Measurements from ENCODE around the gene CLDN6. TPM values are rescaled to one million over a fixed set of nuclear protein-coding genes. Genes with fewer than 3 reads are reported as not detected.

CLDN6 gene
- total and polyA plus RNA-seq, 7 experiments from 2014 or later = not detected

DNA sequence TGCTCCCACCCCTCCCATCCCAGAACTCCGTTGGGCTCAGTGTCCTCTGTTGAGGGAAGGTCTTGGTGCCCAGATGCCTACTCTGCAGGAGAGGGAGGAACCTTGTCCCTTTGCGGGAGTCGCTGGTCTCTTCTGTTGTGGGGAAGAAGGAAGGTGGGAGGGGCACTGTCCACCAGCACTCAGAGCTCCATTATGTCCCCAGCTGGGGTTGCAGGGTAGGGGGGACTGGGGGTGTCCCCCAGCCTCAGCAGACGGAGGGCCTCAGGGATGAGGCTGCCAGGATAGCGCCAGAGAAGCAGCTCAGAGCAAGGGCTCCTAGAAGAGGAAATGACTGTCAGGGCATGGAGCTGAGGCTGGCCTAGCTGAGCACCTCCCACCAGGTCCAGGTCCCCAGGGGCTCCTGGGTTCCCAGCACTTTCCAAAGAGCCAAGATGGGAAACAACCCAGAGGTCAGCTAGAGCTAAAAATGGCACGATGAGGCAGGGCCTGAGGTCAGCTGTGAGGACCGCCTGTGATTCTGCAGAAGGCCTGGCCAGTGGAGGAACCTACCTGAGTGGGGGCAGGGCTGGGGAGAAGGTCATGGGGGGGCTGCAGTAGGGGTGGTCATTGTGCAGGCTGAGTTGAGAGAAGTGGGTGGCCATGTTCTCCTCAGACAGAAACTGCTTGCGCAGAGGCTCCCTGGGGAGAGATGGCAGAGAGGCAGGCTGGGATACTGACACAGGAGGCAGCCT lies 4.9 kb upstream of the CLDN6 start:
- H3K27me3 ChIP-seq (ENCODE audit: control insufficient read depth in 2 of 2, insufficient read depth in 2 of 2, low read length in 2 of 2) = no peaks in the 10 kb centered on the region
- POLR2A ChIA-PET = interaction anchor here (0.6 to 2.9 kb wide), 9 partner anchors 9 to 112 kb away, joined by 3 to 11 read pairs (median 4); partner anchors contain the start of genes CLDN9 and ZNF213
- H3K4me1 Mint-ChIP-seq = peaks cover 12 to 64% (median 44%) of the 10 kb centered on the region in 7 donors
- CTCF ChIA-PET = interaction anchor here (1.0 to 3.3 kb wide), 3 partner anchors 9 to 112 kb away, joined by 3 to 11 read pairs (median 5); partner anchors contain the start of gene ZNF213
- H3K4me1 ChIP-seq (ENCODE audit: control insufficient read depth in 2 of 2, insufficient read depth in 2 of 2, low read length in 2 of 2) = peaks cover 36 to 43% of the 10 kb centered on the region in 2 donors
- ATAC-seq (no peak), DNase-seq (no peak)
- no peaks in the 10 kb centered on the region for H3K9me3 ChIP-seq (ENCODE audit: control insufficient read depth in 2 of 3, low read length in 3 of 3)
- H3K4me3 Mint-ChIP-seq = peak overlapping the region; percentile 78 to 98 (median 92)
- no peaks in the 10 kb centered on the region for H3K9me3 Mint-ChIP-seq
- H3K27ac ChIP-seq (ENCODE audit: low read depth, low read length) = peak overlapping the region; percentile 98
- peaks cover 0 to 20% (median 0%) of the 10 kb centered on the region in 3 experiments for H3K36me3 ChIP-seq (ENCODE audit: control insufficient read depth in 2 of 3, insufficient read depth in 3 of 3, low read length in 3 of 3)
- intact Hi-C loops (cut with micrococcal nuclease) = loop anchor here (2.0 to 10.0 kb wide), 7 partner anchors 111 to 1229 kb away; partner anchors contain the start of genes CEMP1 (in 1 of the 2), CLUAP1 (in 1 of the 2), FLYWCH1 (in 1 of the 2) and FLYWCH2 (in 1 of the 2)
- H3K27me3 Mint-ChIP-seq = peaks cover 0 to 12% (median 0%) of the 10 kb centered on the region in 5 donors
- H3K4me3 ChIP-seq (ENCODE audit: low read length) = no peak overlapping the region
- peak overlapping the region; percentile 84 to 99 (median 94) for H3K27ac Mint-ChIP-seq
- peaks cover 0 to 14% (median 3%) of the 10 kb centered on the region in 5 donors for H3K36me3 Mint-ChIP-seq

- ChIA-PET CTCF (interaction anchor here (0.7 to 3.3 kb wide), 4 partner anchors 9 to 251 kb away, joined by 3 to 11 read pairs (median 4); partner anchors contain the start of gene ZNF213), POLR2A (interaction anchor here (0.6 to 2.9 kb wide), 5 partner anchors 10 to 45 kb away, joined by 3 to 11 read pairs (median 5); no protein-coding TSS in a partner anchor)
- H3K9me3 Mint-ChIP-seq = no peaks in the 10 kb centered on the region
- peaks cover 12 to 64% (median 44%) of the 10 kb centered on the region in 7 donors for H3K4me1 Mint-ChIP-seq
- peaks cover 0 to 14% (median 3%) of the 10 kb centered on the region in 5 donors for H3K36me3 Mint-ChIP-seq
- no peak for ATAC-seq
- Histone ChIP-seq H3K4me1 (ENCODE audit: control insufficient read depth in 2 of 2, insufficient read depth in 2 of 2, low read length in 2 of 2) (peaks cover 36 to 43% of the 10 kb centered on the region in 2 donors), H3K27me3 (ENCODE audit: control insufficient read depth in 2 of 2, insufficient read depth in 2 of 2, low read length in 2 of 2) (no peaks in the 10 kb centered on the region), H3K9me3 (ENCODE audit: control insufficient read depth in 2 of 3, low read length in 3 of 3) (no peaks in the 10 kb centered on the region), H3K4me3 (ENCODE audit: low read length) (no peak overlapping the region), H3K27ac (ENCODE audit: low read depth, low read length) (peak overlapping the region; percentile 98), H3K36me3 (ENCODE audit: control insufficient read depth in 2 of 3, insufficient read depth in 3 of 3, low read length in 3 of 3) (peaks cover 0 to 18% (median 0%) of the 10 kb centered on the region in 3 experiments)
- DNase-seq = peak in 2 of 9 donors; percentile 75 to 88
- peak overlapping the region; percentile 78 to 99 (median 94) for H3K27ac Mint-ChIP-seq
- intact Hi-C loops (cut with micrococcal nuclease) = loop anchor here (2.0 to 10.0 kb wide), 7 partner anchors 110 to 1230 kb away; partner anchors contain the start of genes CEMP1 (in 1 of the 2), CLUAP1 (in 1 of the 2), FLYWCH1 (in 1 of the 2) and FLYWCH2 (in 1 of the 2)
- H3K27me3 Mint-ChIP-seq = peaks cover 0 to 12% (median 0%) of the 10 kb centered on the region in 5 donors
- peak overlapping the region in 9 of 10 donors; percentile 87 to 98 (median 93) for H3K4me3 Mint-ChIP-seq
Measured at GRCh38 chr16:3022208-3022683, 4.3 kb upstream of the CLDN6 start.

DNA sequence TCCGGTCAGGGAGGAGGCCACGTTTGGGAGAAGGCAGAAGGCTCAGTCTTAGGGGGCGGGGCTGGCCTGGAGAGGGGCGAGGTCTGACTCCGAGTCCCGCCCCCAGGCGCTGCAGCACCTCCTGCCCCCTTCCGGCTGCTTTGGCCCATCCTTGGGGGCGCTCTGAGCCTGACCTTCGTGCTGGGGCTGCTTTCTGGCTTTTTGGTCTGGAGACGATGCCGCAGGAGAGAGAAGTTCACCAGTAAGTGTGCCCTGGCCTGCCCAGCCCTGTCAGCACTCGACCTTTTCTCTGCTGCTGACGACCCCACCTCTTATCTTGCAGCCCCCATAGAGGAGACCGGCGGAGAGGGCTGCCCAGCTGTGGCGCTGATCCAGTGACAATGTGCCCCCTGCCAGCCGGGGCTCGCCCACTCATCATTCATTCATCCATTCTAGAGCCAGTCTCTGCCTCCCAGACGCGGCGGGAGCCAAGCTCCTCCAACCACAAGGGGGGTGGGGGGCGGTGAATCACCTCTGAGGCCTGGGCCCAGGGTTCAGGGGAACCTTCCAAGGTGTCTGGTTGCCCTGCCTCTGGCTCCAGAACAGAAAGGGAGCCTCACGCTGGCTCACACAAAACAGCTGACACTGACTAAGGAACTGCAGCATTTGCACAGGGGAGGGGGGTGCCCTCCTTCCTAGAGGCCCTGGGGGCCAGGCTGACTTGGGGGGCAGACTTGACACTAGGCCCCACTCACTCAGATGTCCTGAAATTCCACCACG lies 3.6 kb upstream of the CLDN6 start:
- ChIA-PET CTCF (interaction anchor here (0.7 to 3.3 kb wide), 4 partner anchors 14 to 251 kb away, joined by 3 to 11 read pairs (median 4); partner anchors contain the start of gene ZNF213), POLR2A (interaction anchor here (1.1 to 2.9 kb wide), 8 partner anchors 7 to 245 kb away, joined by 4 to 12 read pairs (median 9); partner anchors contain the start of gene ZNF213)
- Histone ChIP-seq H3K27me3 (ENCODE audit: control insufficient read depth in 2 of 2, insufficient read depth in 2 of 2, low read length in 2 of 2) (no peaks in the 10 kb centered on the region), H3K4me3 (ENCODE audit: low read length) (peak overlapping the region; percentile 58), H3K4me1 (ENCODE audit: control insufficient read depth in 2 of 2, insufficient read depth in 2 of 2, low read length in 2 of 2) (peaks cover 36 to 43% of the 10 kb centered on the region in 2 donors), H3K9me3 (ENCODE audit: control insufficient read depth in 2 of 3, low read length in 3 of 3) (no peaks in the 10 kb centered on the region), H3K27ac (ENCODE audit: low read depth, low read length) (peak overlapping the region; percentile 63), H3K36me3 (ENCODE audit: control insufficient read depth in 2 of 3, insufficient read depth in 3 of 3, low read length in 3 of 3) (peaks cover 0 to 12% (median 0%) of the 10 kb centered on the region in 3 experiments)
- Mint-ChIP-seq H3K36me3 (peaks cover 0 to 8% (median 3%) of the 10 kb centered on the region in 5 donors), H3K4me3 (peak overlapping the region; percentile 84 to 93 (median 90)), H3K27ac (peak overlapping the region; percentile 78 to 98 (median 88)), H3K4me1 (peaks cover 12 to 63% (median 44%) of the 10 kb centered on the region in 7 donors), H3K27me3 (peaks cover 0 to 15% (median 0%) of the 10 kb centered on the region in 5 donors), H3K9me3 (no peaks in the 10 kb centered on the region)
- intact Hi-C loops (cut with micrococcal nuclease) = loop anchor here (1.0 to 10.0 kb wide), 10 partner anchors 17 to 1231 kb away; partner anchors contain the start of genes CEMP1 (in 1 of the 2), CLUAP1 (in 1 of the 2), FLYWCH1 (in 1 of the 2) and FLYWCH2 (in 1 of the 2)
- ATAC-seq (peak; percentile 29), DNase-seq (peak; percentile 42 to 79 (median 63))

DNA sequence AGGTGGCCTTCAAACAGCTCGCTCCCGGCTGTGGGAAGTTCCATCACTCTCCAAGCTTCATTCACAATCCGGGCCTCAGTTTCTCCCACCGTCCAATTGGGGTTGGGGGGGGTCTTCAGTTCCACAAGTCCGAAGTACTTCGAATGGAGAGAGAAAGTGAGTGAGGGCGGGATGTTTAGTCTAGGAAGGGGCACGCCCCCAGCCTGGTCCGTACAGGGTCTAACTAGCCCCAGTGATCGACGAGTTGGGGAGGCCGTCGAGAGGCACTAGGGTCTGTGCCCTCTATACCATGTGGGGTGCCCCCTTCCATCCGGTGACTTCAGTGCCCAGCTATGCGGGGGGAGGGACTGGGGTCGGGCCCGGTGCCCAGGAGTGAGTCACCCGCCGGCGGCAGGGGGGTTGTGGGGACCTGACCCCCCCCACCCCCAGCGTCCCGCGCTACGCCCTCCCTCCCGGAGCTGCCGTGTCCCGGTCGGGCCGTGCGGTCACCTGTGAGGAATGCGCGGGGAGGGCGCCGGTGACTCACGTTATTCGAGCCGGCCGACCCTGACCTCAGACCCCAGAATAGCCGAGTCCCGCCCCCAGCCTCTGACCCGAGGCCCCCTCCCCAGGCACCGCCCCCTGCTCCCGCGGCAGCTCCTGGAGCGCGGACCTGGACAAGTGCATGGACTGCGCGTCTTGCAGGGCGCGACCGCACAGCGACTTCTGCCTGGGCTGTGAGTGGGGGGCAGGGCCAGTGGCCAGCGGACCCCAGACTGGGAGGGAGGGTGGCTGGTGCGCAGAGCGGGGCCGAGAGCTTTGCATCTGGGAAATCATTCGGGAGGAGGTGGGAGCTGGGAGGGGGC lies 2.8 kb upstream of the CLDN6 start:
- intact Hi-C loops (cut with micrococcal nuclease) = loop anchor here (1.0 to 10.0 kb wide), 10 partner anchors 7 to 1231 kb away; partner anchors contain the start of genes CEMP1 (in 1 of the 2), CLUAP1 (in 1 of the 2), FLYWCH1 (in 1 of the 2) and PDPK1 (in 1 of the 2)
- ChIA-PET POLR2A (interaction anchor here (1.0 to 2.6 kb wide), 9 partner anchors 8 to 246 kb away, joined by 3 to 12 read pairs (median 8); partner anchors contain the start of genes PKMYT1 and ZNF213), CTCF (interaction anchor here (1.0 to 3.0 kb wide), 5 partner anchors 8 to 70 kb away, joined by 3 to 17 read pairs (median 5); no protein-coding TSS in a partner anchor)
- Histone ChIP-seq H3K27me3 (ENCODE audit: control insufficient read depth in 2 of 2, insufficient read depth in 2 of 2, low read length in 2 of 2) (no peaks in the 10 kb centered on the region), H3K36me3 (ENCODE audit: control insufficient read depth in 2 of 3, insufficient read depth in 3 of 3, low read length in 3 of 3) (peaks cover 0 to 4% (median 0%) of the 10 kb centered on the region in 3 experiments), H3K4me3 (ENCODE audit: low read length) (peak overlapping the region; percentile 58), H3K4me1 (ENCODE audit: control insufficient read depth in 2 of 2, insufficient read depth in 2 of 2, low read length in 2 of 2) (peaks cover 36 to 43% of the 10 kb centered on the region in 2 donors), H3K27ac (ENCODE audit: low read depth, low read length) (peak overlapping the region; percentile 63), H3K9me3 (ENCODE audit: control insufficient read depth in 2 of 3, low read length in 3 of 3) (no peaks in the 10 kb centered on the region)
- Mint-ChIP-seq H3K36me3 (peaks cover 0 to 3% (median 0%) of the 10 kb centered on the region in 5 donors), H3K27me3 (peaks cover 0 to 17% (median 0%) of the 10 kb centered on the region in 5 donors), H3K9me3 (no peaks in the 10 kb centered on the region), H3K27ac (peak overlapping the region; percentile 72 to 98 (median 88)), H3K4me1 (peaks cover 12 to 59% (median 46%) of the 10 kb centered on the region in 7 donors), H3K4me3 (peak overlapping the region; percentile 84 to 93 (median 90))
- ATAC-seq = no peak
- DNase-seq = peak in 2 of 9 donors; percentile 59 to 74

GRCh38 chr16:3020247-3020603 lies 2.2 kb upstream of the CLDN6 start, which contains the start of gene TNFRSF12A:
TNFRSF12A (plus strand) TSS chr16:3020368; CDS start chr16:3020398, 30 bp downstream.
- H3K36me3 Mint-ChIP-seq = peaks cover 0 to 3% (median 0%) of the 10 kb centered on the region in 5 donors
- intact Hi-C loops (cut with micrococcal nuclease) = loop anchor here (1.0 to 10.0 kb wide), 9 partner anchors 8 to 1232 kb away; partner anchors contain the start of genes CEMP1 (in 1 of the 2), CLUAP1 (in 1 of the 2), FLYWCH1 (in 1 of the 2) and PDPK1 (in 1 of the 2)
- peaks cover 12 to 55% (median 46%) of the 10 kb centered on the region in 7 donors for H3K4me1 Mint-ChIP-seq
- no peaks in the 10 kb centered on the region for H3K27me3 ChIP-seq (ENCODE audit: control insufficient read depth in 2 of 2, insufficient read depth in 2 of 2, low read length in 2 of 2)
- H3K27ac ChIP-seq (ENCODE audit: low read depth, low read length) = peak within 1 kb of the TSS; percentile 63
- peak within 1 kb of the TSS; percentile 58 for H3K4me3 ChIP-seq (ENCODE audit: low read length)
- peaks cover 36 to 43% of the 10 kb centered on the region in 2 donors for H3K4me1 ChIP-seq (ENCODE audit: control insufficient read depth in 2 of 2, insufficient read depth in 2 of 2, low read length in 2 of 2)
- DNase-seq = peak in 5 of 9 donors; percentile 26 to 80 (median 45)
- H3K27ac Mint-ChIP-seq = peak within 1 kb of the TSS; percentile 72 to 98 (median 88)
- H3K4me3 Mint-ChIP-seq = peak within 1 kb of the TSS; percentile 86 to 93 (median 91)
- peak; percentile 33 for ATAC-seq
- POLR2A ChIA-PET = interaction anchor here (1.0 to 2.6 kb wide), 8 partner anchors 9 to 114 kb away, joined by 3 to 12 read pairs (median 8); partner anchors contain the start of genes PKMYT1 and ZNF213
- no peaks in the 10 kb centered on the region for H3K9me3 Mint-ChIP-seq
- H3K27me3 Mint-ChIP-seq = peaks cover 0 to 17% (median 0%) of the 10 kb centered on the region in 5 donors
- no peaks in the 10 kb centered on the region for H3K9me3 ChIP-seq (ENCODE audit: control insufficient read depth in 2 of 3, low read length in 3 of 3)
- no peaks in the 10 kb centered on the region for H3K36me3 ChIP-seq (ENCODE audit: control insufficient read depth in 2 of 3, insufficient read depth in 3 of 3, low read length in 3 of 3)
- CTCF ChIA-PET = interaction anchor here (1.0 to 3.0 kb wide), 5 partner anchors 8 to 71 kb away, joined by 3 to 17 read pairs (median 5); no protein-coding TSS in a partner anchor
